CD14-positive monocyte (primary cell): ENCODE results near the gene IFIT1. TPM values are rescaled to one million over a fixed set of nuclear protein-coding genes. Genes with fewer than 3 reads are reported as not detected.
A peak's percentile ranks its signal among the peaks of the same experiment; 100 is the strongest.

ENCODE experiments used
- DNase-seq, 3 donors: peaks; one replicate each; pipeline ENCODE4 v3.0.0-alpha.2; 2011 to 2022
- H2AFZ ChIP-seq: 2 replicates; pipeline ENCODE4 v1.6.0; 2012; ENCODE audit warnings: mild to moderate bottlenecking, low read depth, low read length, inconsistent platforms; ENCODE audit not compliant: insufficient read depth, poor library complexity, severe bottlenecking
- H3K27ac ChIP-seq, 2 donors: 1 replicate in 1 of 2; 2 replicates in 1 of 2; pipeline ENCODE4 v1.5.1; 2012 to 2013; ENCODE audit warnings: low read length in 2 of 2, control low read depth in 1 of 2, inconsistent platforms in 1 of 2, low read depth in 1 of 2, mild to moderate bottlenecking in 1 of 2
- H3K27me3 ChIP-seq, 2 donors: one replicate each; pipeline versions ENCODE4 v1.6.0 to v1.6.1; 2011 to 2013; ENCODE audit warnings: low read length in 2 of 2; ENCODE audit not compliant: control insufficient read depth in 2 of 2, insufficient read depth in 2 of 2
- H3K36me3 ChIP-seq, 2 donors: replicated peaks in 1 of 2; 1 replicate in 1 of 2; 2 replicates in 1 of 2; pipeline versions ENCODE4 v1.5.1 to v1.6.1; 2012 to 2013; ENCODE audit warnings: low read length in 2 of 2, control low read depth in 1 of 2, inconsistent platforms in 1 of 2, mild to moderate bottlenecking in 1 of 2; ENCODE audit not compliant: insufficient read depth in 2 of 2, control insufficient read depth in 1 of 2
- H3K4me1 ChIP-seq, 2 donors: 1 replicate in 1 of 2; 2 replicates in 1 of 2; pipeline versions ENCODE4 v1.5.1 to v1.6.1; 2012 to 2013; ENCODE audit warnings: low read length in 2 of 2, control low read depth in 1 of 2, inconsistent platforms in 1 of 2, mild to moderate bottlenecking in 1 of 2, moderate library complexity in 1 of 2; ENCODE audit not compliant: insufficient read depth in 2 of 2, control insufficient read depth in 1 of 2
- H3K4me2 ChIP-seq: replicated peaks from 2 replicates; pipeline ENCODE3; 2012; ENCODE audit warnings: low read length, moderate library complexity, mild to moderate bottlenecking; ENCODE audit not compliant: poor library complexity, severe bottlenecking; ENCODE audit errors: extremely low read depth
- H3K4me3 ChIP-seq, 3 experiments: fragments of 200-600 bp in 1 of 3; sonication (generic) in 1 of 3; replicated peaks in 1 of 3; 1 replicate in 2 of 3; 2 replicates in 1 of 3; pipeline ENCODE4 v1.5.1; 2011 to 2013; ENCODE audit warnings: low read length in 3 of 3, mild to moderate bottlenecking in 3 of 3, control low read depth in 2 of 3, low read depth in 2 of 3, inconsistent platforms in 1 of 3, moderate library complexity in 1 of 3
- H3K79me2 ChIP-seq: 2 replicates; pipeline ENCODE4 v1.6.0; 2012; ENCODE audit warnings: mild to moderate bottlenecking, control low read depth, inconsistent platforms, low read length, moderate library complexity; ENCODE audit not compliant: insufficient read depth
- H3K9ac ChIP-seq: 2 replicates; pipeline ENCODE4 v1.6.0; 2017; ENCODE audit warnings: low read length, mild to moderate bottlenecking; ENCODE audit not compliant: insufficient read depth, poor library complexity, severe bottlenecking
- H3K9me3 ChIP-seq, 2 donors: replicated peaks in 1 of 2; 1 replicate in 1 of 2; 2 replicates in 1 of 2; pipeline versions ENCODE4 v1.5.1 to v1.6.1; 2012 to 2013; ENCODE audit warnings: low read length in 2 of 2, control low read depth in 1 of 2; ENCODE audit not compliant: control insufficient read depth in 1 of 2, insufficient read depth in 1 of 2
- H4K20me1 ChIP-seq: 2 replicates; pipeline ENCODE4 v1.6.0; 2012; ENCODE audit warnings: mild to moderate bottlenecking, low read length, control low read depth, moderate library complexity; ENCODE audit not compliant: insufficient read depth
- H3K27ac Mint-ChIP-seq, 7 donors: one replicate each; pipeline ENCODE4 v1.8.0; 2020; ENCODE audit warnings: mild to moderate bottlenecking in 7 of 7, mixed read lengths in 7 of 7, moderate library complexity in 6 of 7, inconsistent platforms in 2 of 7
- H3K27me3 Mint-ChIP-seq, 3 donors: one replicate each; pipeline ENCODE4 v1.8.0; 2021 to 2022; ENCODE audit warnings: low read depth in 3 of 3, mild to moderate bottlenecking in 3 of 3, mixed read lengths in 3 of 3, moderate library complexity in 3 of 3, inconsistent platforms in 1 of 3
- H3K36me3 Mint-ChIP-seq, 2 donors: one replicate each; pipeline ENCODE4 v1.8.0; 2020; ENCODE audit warnings: mixed read lengths in 2 of 2, inconsistent platforms in 1 of 2, mild to moderate bottlenecking in 1 of 2
- H3K4me1 Mint-ChIP-seq: one replicate; pipeline ENCODE4 v1.8.0; 2020; ENCODE audit warnings: mild to moderate bottlenecking, mixed read lengths
- H3K4me3 Mint-ChIP-seq, 2 donors: one replicate each; pipeline ENCODE4 v1.8.0; 2020; ENCODE audit warnings: mild to moderate bottlenecking in 2 of 2, mixed read lengths in 2 of 2, moderate library complexity in 1 of 2
- H3K9me3 Mint-ChIP-seq, 7 donors: one replicate each; pipeline ENCODE4 v1.8.0; 2020 to 2022; ENCODE audit warnings: mixed read lengths in 7 of 7, mild to moderate bottlenecking in 6 of 7, moderate library complexity in 6 of 7, inconsistent platforms in 2 of 7
- CTCF ChIP-seq: fragments of 200-600 bp; IDR thresholded peaks from one replicate; pipeline ENCODE4 v1.8.0; 2022; ENCODE audit warnings: antibody characterized with exemption, mild to moderate bottlenecking
- WGBS: methylation state at CpG from one replicate; pipeline ENCODE4 v1.1.5; 2013; ENCODE audit warnings: missing lambda C conversion rate; ENCODE audit not compliant: insufficient coverage; 5-methylcytosine and 5-hydroxymethylcytosine counted together
- intact Hi-C, 2 donors: fragments of 100-400 bp; cut with micrococcal nuclease; formaldehyde crosslinking; loops; one replicate each; pipeline versions ENCODE4 v1.15.0 to v1.15.1; 2023
- polyA plus RNA-seq, 3 donors: library from polyadenylated mRNA; depleted of rRNA in 1 of 3; unstranded in 2 of 3; stranded (reverse) in 1 of 3; fragments of 300-500 nt in 2 of 3; fragments of >200 nt in 1 of 3; fragmentation: Illumina TruSeq in 2 of 3; gene quantifications; 1 replicate in 2 of 3; 2 replicates in 1 of 3; pipeline ENCODE4 v1.2.3, GENCODE V29; 2012 to 2021

The IFIT1 gene
- polyA plus RNA-seq, 3 donors = 4.8 to 17.1 (median 12.1) TPM

DNA sequence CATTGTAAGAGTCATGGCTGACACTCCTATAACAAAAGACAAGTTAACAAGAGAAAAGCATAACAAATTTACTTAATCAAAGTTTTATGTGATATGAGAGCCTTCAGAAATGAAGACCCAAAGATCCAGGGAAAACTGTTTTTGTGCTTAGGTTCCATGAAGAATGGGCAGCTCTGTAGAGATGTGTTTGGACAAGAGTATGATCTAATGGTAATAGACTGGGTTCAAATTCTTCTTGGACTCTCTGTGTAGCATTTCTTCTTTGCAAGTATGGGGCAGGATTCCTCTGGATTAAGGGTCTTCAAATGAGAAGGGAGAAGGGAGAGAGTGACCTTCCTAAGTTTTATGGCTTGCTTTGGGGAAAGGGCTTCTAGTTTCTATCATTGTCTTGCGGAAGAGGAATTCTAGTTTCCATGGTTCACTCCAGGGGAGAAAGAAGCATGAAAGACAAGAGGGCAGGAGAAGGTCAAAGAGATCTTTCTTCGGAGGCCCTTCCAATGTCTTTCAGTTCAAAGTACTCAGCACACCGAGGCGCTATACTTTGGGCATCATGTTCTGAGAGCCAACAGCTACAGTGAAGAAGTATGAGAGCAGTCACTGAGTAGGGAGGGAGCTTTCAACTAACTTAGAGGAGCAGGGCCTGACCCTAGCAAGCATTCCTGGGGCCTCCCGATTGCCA is 49.2 kb upstream of the IFIT1 start:
- Histone ChIP-seq H3K27me3 (no peaks in the 10 kb centered on the region), H4K20me1 (peaks cover 24% of the 10 kb centered on the region), H3K9me3 (no peaks in the 10 kb centered on the region), H3K79me2 (no peaks in the 10 kb centered on the region), H3K4me2 (no peak overlapping the region), H3K9ac (no peak overlapping the region), H3K4me3 (no peak overlapping the region), H3K4me1 (peaks cover 26 to 28% of the 10 kb centered on the region in 2 donors), H3K27ac (no peak overlapping the region), H3K36me3 (peaks cover 26 to 30% of the 10 kb centered on the region in 2 donors), H2AFZ (no peak overlapping the region)
- WGBS = 100% methylated on average over 4 of the region's 5 CpGs
- TF ChIP-seq CTCF = no peak
- no peaks in the 10 kb centered on the region for H3K27me3 Mint-ChIP-seq
- intact Hi-C loops = no loop called here
- peaks cover 0 to 1% (median 0%) of the 10 kb centered on the region in 7 donors for H3K9me3 Mint-ChIP-seq
- H3K27ac Mint-ChIP-seq = peak overlapping the region in 1 of 7 donors; percentile 26
- peaks cover 33% of the 10 kb centered on the region for H3K4me1 Mint-ChIP-seq
- DNase-seq = no peak
- no peak overlapping the region for H3K4me3 Mint-ChIP-seq
- peaks cover 22 to 27% of the 10 kb centered on the region in 2 donors for H3K36me3 Mint-ChIP-seq

- Histone ChIP-seq H3K9ac (no peak overlapping the region), H3K79me2 (no peaks in the 10 kb centered on the region), H3K4me3 (no peak overlapping the region), H3K9me3 (no peaks in the 10 kb centered on the region), H2AFZ (no peak overlapping the region), H3K27ac (no peak overlapping the region), H3K4me2 (no peak overlapping the region), H4K20me1 (peaks cover 15% of the 10 kb centered on the region), H3K27me3 (no peaks in the 10 kb centered on the region), H3K36me3 (peaks cover 17 to 21% of the 10 kb centered on the region in 2 donors), H3K4me1 (peaks cover 31 to 36% of the 10 kb centered on the region in 2 donors)
- Mint-ChIP-seq H3K4me1 (peaks cover 42% of the 10 kb centered on the region), H3K9me3 (peaks cover 0 to 1% (median 0%) of the 10 kb centered on the region in 7 donors), H3K27me3 (no peaks in the 10 kb centered on the region), H3K36me3 (peaks cover 13 to 18% of the 10 kb centered on the region in 2 donors), H3K4me3 (no peak overlapping the region), H3K27ac (no peak overlapping the region)
- intact Hi-C loops = no loop called here
- 83% methylated on average over 1 of the region's 2 CpGs for WGBS
- no peak for TF ChIP-seq CTCF
- no peak for DNase-seq
Measured at GRCh38 chr10:89344156-89344555, 48.3 kb upstream of the IFIT1 start.
